ENCODE results near the gene APLP2. TPM values are rescaled to one million over a fixed set of nuclear protein-coding genes. Genes with fewer than 3 reads are reported as not detected.

APLP2 gene
- total RNA-seq, 3 donors from 2014 or later: 328 to 406 (median 400) TPM

DNA sequence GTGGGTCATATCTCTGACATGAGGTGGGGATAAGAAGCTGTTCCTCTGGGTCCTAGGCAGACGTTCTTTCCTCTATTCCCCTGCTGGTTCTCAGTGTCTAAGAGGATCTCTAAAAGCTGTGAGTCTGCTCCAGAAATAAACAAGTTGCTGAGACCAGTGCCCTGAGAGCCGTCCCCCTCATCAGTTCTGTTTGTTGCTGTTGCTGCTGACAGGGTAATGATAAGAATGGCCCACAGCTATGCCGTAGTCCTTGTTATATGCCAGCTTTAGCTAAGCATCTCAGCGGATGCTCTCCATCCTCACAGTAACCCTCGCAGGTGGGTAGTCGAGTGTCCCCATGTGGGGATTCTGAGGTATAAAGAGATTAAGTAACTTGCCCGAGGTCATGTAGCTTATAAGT, 66.4 kb downstream of the APLP2 start:
- no peak overlapping the region for H3K4me3 ChIP-seq
- H3K9me3 ChIP-seq: no peaks in the 10 kb centered on the region
- TF ChIP-seq CTCF (IDR thresholded peaks at IDR 0.05): no peak
- intact Hi-C loops (cut with DNase I, micrococcal nuclease): no loop called here
- no peak for ATAC-seq
- no peaks in the 10 kb centered on the region for H3K4me1 ChIP-seq (ENCODE audit: low read depth)
- H3K36me3 ChIP-seq (ENCODE audit: low read depth): no peaks in the 10 kb centered on the region
- no peak for DNase-seq

- DNase-seq: no peak
- no peak for ATAC-seq
- H3K4me3 ChIP-seq: no peak overlapping the region
- H3K4me1 ChIP-seq (ENCODE audit: low read depth): peaks cover 2% of the 10 kb centered on the region
- TF ChIP-seq CTCF (IDR thresholded peaks at IDR 0.05): no peak
- H3K36me3 ChIP-seq (ENCODE audit: low read depth): no peaks in the 10 kb centered on the region
- H3K9me3 ChIP-seq: no peaks in the 10 kb centered on the region
- intact Hi-C loops (cut with DNase I, micrococcal nuclease): no loop called here
These were observed 68.3 kb downstream of the APLP2 start for GRCh38 chr11:130137999-130138398.

- H3K36me3 ChIP-seq (ENCODE audit: low read depth): no peaks in the 10 kb centered on the region
- ATAC-seq: no peak
- no peak for TF ChIP-seq CTCF (IDR thresholded peaks at IDR 0.05)
These were observed 69.7 kb downstream of the APLP2 start for GRCh38 chr11:130139401-130139800.

DNA sequence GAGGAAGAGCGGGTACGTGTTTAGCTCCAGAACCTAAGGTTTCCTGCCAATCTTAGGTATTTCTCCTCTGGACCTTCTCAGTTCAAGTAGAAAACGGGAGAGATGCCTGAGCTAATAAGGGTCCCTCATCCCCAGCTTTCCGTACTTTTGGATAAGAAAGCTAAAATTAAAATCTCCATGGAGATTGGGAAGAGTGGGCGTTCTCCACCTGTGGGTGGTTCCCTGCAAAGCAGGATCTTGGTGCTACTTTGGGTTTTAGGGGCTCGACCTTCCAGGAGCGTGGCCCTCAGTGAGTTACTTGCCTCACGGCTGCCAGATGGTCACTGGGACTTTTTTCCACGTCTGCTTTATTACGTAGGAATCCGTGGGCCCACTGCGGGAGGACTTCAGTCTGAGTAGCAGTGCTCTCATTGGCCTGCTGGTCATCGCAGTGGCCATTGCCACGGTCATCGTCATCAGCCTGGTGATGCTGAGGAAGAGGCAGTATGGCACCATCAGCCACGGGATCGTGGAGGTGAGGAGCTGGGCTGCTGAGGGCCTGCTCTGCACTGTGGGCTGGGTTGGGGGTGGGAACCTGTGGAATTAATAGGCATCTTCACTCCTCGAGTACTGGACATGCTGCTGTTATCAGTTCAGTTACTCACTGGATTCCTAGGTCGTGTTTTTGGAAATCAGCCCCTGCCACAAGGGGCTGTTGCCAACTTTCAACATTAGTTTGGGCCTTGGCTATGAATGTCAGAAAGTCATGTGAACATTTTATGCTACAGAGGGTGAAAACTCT, 72.1 kb downstream of the APLP2 start:
- no peak for ATAC-seq
- H3K9me3 ChIP-seq: no peaks in the 10 kb centered on the region
- peaks cover 37% of the 10 kb centered on the region for H3K4me1 ChIP-seq (ENCODE audit: low read depth)
- no peak for TF ChIP-seq CTCF (IDR thresholded peaks at IDR 0.05)
- no peak for DNase-seq
- no peaks in the 10 kb centered on the region for H3K36me3 ChIP-seq (ENCODE audit: low read depth)
- intact Hi-C loops (cut with DNase I, micrococcal nuclease): no loop called here
- no peak overlapping the region for H3K4me3 ChIP-seq

More at GRCh38 chr11:130139401-130139800, 69.7 kb downstream of the APLP2 start:
- no peak overlapping the region for H3K4me3 ChIP-seq
- peaks cover 14% of the 10 kb centered on the region for H3K4me1 ChIP-seq (ENCODE audit: low read depth)
- intact Hi-C loops (cut with DNase I, micrococcal nuclease): no loop called here
- DNase-seq: no peak
- no peaks in the 10 kb centered on the region for H3K9me3 ChIP-seq

DNA sequence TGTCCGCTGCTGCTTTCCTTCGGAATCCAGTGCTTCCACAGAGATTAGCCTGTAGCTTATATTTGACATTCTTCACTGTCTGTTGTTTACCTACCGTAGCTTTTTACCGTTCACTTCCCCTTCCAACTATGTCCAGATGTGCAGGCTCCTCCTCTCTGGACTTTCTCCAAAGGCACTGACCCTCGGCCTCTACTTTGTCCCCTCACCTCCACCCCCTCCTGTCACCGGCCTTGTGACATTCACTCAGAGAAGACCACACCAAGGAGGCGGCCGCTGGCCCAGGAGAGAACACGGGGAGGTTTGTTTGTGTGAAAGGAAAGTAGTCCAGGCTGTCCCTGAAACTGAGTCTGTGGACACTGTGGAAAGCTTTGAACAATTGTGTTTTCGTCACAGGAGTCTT, 74.4 kb downstream of the APLP2 start:
- no peaks in the 10 kb centered on the region for H3K9me3 ChIP-seq
- H3K4me1 ChIP-seq (ENCODE audit: low read depth): peaks cover 46% of the 10 kb centered on the region
- no peaks in the 10 kb centered on the region for H3K36me3 ChIP-seq (ENCODE audit: low read depth)
- TF ChIP-seq CTCF (IDR thresholded peaks at IDR 0.05): no peak
- DNase-seq (peak in 2 of 3 donors; percentile 69 to 76), ATAC-seq (peak; percentile 24)
- intact Hi-C loops (cut with DNase I, micrococcal nuclease): no loop called here
- H3K4me3 ChIP-seq: no peak overlapping the region
